Stimulated activated CD4-positive, alpha-beta T cell treated with anti-CD3 and anti-CD28 coated beads, TNF-alpha, amount 100 ng/mL, for 24 hours (primary cell): ENCODE results near the gene ZNF384.

Experiments
- DNase-seq, 3 experiments: peaks; one replicate each; pipeline ENCODE4 v3.0.0-alpha.2; 2020; ENCODE audit warnings: low read depth in 3 of 3

ZNF384 gene

GRCh38 chr12:6620885-6621274, 68.3 kb downstream of the ZNF384 start:
- DNase-seq, result no peak

DNA sequence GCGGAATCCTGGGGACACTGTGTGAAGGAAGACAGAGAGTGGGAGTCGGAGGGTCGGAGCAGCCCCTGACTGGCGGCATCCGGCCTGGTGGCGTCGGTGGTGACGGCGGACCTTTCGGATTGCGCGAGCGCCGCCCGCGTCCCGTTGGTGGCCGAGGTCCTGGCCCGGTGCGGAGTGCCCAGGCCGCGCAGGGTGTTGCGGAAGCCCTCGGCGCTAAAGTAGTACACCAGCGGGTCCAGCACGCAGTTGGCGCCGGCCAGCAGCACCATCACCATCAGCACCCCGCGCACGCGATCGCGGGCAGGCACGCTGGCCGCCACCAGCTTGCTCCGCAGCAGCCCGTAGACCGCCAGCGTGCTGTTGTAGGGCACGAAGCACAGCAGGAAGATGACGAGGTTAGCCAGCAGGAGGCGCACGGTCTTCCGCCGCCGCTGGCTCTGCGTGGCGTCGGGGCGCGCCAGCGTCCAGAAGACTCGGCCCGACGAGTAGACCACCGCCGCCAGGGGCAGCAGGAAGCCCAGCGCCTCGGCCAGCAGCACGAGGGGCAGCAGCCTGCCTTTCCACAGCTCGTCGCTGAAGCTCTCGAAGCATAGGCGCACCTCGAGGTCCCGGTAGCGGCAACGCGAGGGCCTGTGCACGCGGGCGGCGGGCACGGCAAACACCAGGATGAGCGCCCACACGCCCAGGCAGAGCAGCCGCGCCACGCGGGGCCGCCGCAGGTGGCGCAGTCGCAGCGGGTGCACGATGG, 68.9 kb downstream of the ZNF384 start:
- DNase-seq, result peak in 1 of 3 experiments; percentile 58

DNA sequence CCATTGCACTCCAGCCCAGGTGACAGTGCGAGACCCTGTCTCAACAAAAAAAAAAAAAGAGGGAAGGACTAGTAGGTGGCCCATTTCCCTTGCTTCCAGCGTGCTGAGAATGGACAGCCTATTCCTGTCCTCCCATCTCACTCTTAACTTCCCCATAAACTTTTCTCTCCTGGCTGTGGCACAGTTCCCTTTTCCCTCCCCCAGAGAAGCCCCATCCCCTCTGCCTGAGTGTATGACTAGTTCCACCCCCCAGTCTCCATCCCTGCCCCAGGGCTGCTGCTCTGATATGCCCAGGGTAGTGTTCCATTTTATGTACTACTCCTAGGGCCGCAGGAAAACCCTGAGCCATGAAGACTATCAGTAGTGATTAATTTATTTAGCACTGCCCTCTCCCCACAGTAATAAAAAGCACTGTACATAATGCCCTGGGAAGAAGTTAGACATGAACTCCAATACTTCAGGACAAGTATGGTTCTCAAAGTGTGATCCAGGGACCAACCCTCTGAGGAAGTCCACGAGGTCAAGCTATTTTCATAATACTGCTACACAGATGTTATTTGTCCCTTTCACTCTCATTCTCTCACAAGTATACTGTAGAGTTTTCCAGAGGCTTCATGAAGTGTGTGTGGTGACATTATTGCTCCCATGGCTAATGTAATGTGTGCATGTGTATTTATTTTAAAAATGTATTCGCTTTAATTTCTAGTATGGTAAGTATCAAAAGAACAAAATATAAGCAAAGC, 70.5 kb downstream of the ZNF384 start:
- no peak for DNase-seq
